GM21515 (cell line): Measurements from ENCODE around the gene TRIM14.

Experiments
- ATAC-seq: cut with Tn5 transposase; IDR thresholded peaks from one replicate; pipeline ENCODE4 v1.9.1; 2021; ENCODE audit not compliant: unreplicated experiment

TRIM14 gene

GRCh38 chr9:98118640-98119601 lies at the start of gene TRIM14:
TRIM14 (minus strand) TSS chr9:98119222; CDS start chr9:98119188, 34 bp downstream.
- peak; percentile 66 for ATAC-seq

GRCh38 chr9:98168153-98168780 lies 49.2 kb upstream of the TRIM14 start:
- ATAC-seq, result no peak

GRCh38 chr9:98164912-98165311 lies 45.9 kb upstream of the TRIM14 start:
- ATAC-seq, result no peak

GRCh38 chr9:98162613-98163012 lies 43.6 kb upstream of the TRIM14 start:
- no peak for ATAC-seq

GRCh38 chr9:98161851-98162250 lies 42.8 kb upstream of the TRIM14 start:
- no peak for ATAC-seq

GRCh38 chr9:98159790-98160189 lies 40.8 kb upstream of the TRIM14 start:
- ATAC-seq, result no peak

GRCh38 chr9:98159301-98159700 lies 40.3 kb upstream of the TRIM14 start:
- ATAC-seq, result no peak

GRCh38 chr9:98158071-98158831 lies 39.2 kb upstream of the TRIM14 start:
- no peak for ATAC-seq

GRCh38 chr9:98157372-98157771 lies 38.4 kb upstream of the TRIM14 start:
- no peak for ATAC-seq

GRCh38 chr9:98154678-98155077 lies 35.7 kb upstream of the TRIM14 start:
- no peak for ATAC-seq

- ATAC-seq, result no peak
Observed at GRCh38 chr9:98152526-98152925, 33.5 kb upstream of the TRIM14 start.

- ATAC-seq, result no peak
Observed at GRCh38 chr9:98150721-98151120, 31.7 kb upstream of the TRIM14 start.

- no peak for ATAC-seq
Observed at GRCh38 chr9:98150164-98150563, 31.1 kb upstream of the TRIM14 start.

- no peak for ATAC-seq
Observed at GRCh38 chr9:98149422-98149821, 30.4 kb upstream of the TRIM14 start.

GRCh38 chr9:98148486-98148885 lies 29.5 kb upstream of the TRIM14 start:
- ATAC-seq, result no peak

- ATAC-seq, result no peak
Observed at GRCh38 chr9:98147582-98147981, 28.6 kb upstream of the TRIM14 start.

GRCh38 chr9:98146101-98146991 lies 27.3 kb upstream of the TRIM14 start:
- peak; percentile 60 for ATAC-seq

- no peak for ATAC-seq
Observed at GRCh38 chr9:98144631-98145030, 25.6 kb upstream of the TRIM14 start.

GRCh38 chr9:98144076-98144475 lies 25.1 kb upstream of the TRIM14 start:
- ATAC-seq, result no peak

- ATAC-seq, result no peak
Observed at GRCh38 chr9:98142925-98143481, 24.0 kb upstream of the TRIM14 start.
